Panc1 (cell line): Measurements from ENCODE around the gene OR12D2. TPM values are rescaled to one million over a fixed set of nuclear protein-coding genes. Genes with fewer than 3 reads are reported as not detected.

ENCODE experiments used
- ATAC-seq: fragments of 200-7000 bp; cut with Tn5 transposase; 2 replicates; pipeline ENCODE4 v1.9.1; 2020; ENCODE audit warnings: mild to moderate bottlenecking, moderate library complexity
- BruUV-seq: library from RNA; stranded (reverse); fragments of 400-500 nt; replicated peaks from 2 replicates; lab custom pipeline; 2021; lab: Mats Ljungman, UMichigan
- CTCF ChIA-PET: fragments of 300-600 bp; sonication (Branson Sonifier 250); formaldehyde crosslinking; loops from one replicate; lab custom pipeline; 2022; ENCODE audit warnings: antibody characterized with exemption; lab: Charles Lee
- POLR2A ChIA-PET: fragments of 300-600 bp; sonication (Branson Sonifier 250); formaldehyde crosslinking; loops from one replicate; lab custom pipeline; 2022; ENCODE audit warnings: antibody characterized with exemption; lab: Charles Lee
- DNase-seq: peaks from one replicate; pipeline ENCODE4 v3.0.0-alpha.2; 2010; ENCODE audit warnings: low read depth, low spot score
- H3K27ac ChIP-seq: 2 replicates; pipeline ENCODE4 v1.5.1; 2011; ENCODE audit warnings: mild to moderate bottlenecking, low read length, inconsistent platforms
- H3K27me3 ChIP-seq: fragments of 200-500 bp; sonication (Bioruptor generic); 2 replicates; pipeline ENCODE4 v1.6.0; 2014; ENCODE audit warnings: low read length, inconsistent platforms; ENCODE audit not compliant: control insufficient read depth, insufficient read depth
- H3K36me3 ChIP-seq: fragments of 200-500 bp; sonication (Bioruptor generic); 2 replicates; pipeline ENCODE4 v1.5.1; 2014; ENCODE audit warnings: inconsistent platforms, mild to moderate bottlenecking, low read length, moderate library complexity; ENCODE audit not compliant: control insufficient read depth, insufficient read depth
- H3K4me1 ChIP-seq: 2 replicates; pipeline ENCODE4 v1.5.1; 2011; ENCODE audit warnings: inconsistent platforms, mild to moderate bottlenecking, low read length, moderate library complexity; ENCODE audit not compliant: control insufficient read depth, insufficient read depth
- H3K4me3 ChIP-seq, 2 experiments: 2 replicates each; pipeline ENCODE4 v1.5.1; 2011 to 2012; ENCODE audit warnings: low read depth in 2 of 2, low read length in 2 of 2, mild to moderate bottlenecking in 2 of 2, inconsistent platforms in 1 of 2, moderate library complexity in 1 of 2
- H3K9me3 ChIP-seq: fragments of 200-500 bp; sonication (Bioruptor generic); 2 replicates; pipeline ENCODE4 v1.5.1; 2014; ENCODE audit warnings: low read depth, mild to moderate bottlenecking, inconsistent platforms, low read length, moderate library complexity; ENCODE audit not compliant: control insufficient read depth, insufficient read depth
- POLR2AphosphoS5 ChIP-seq: IDR thresholded peaks from 2 replicates; pipeline ENCODE4 v1.6.1; 2012; ENCODE audit warnings: mild to moderate bottlenecking, low read depth, low read length, moderate library complexity
- REST ChIP-seq, 2 experiments: IDR thresholded peaks; 2 replicates each; pipeline ENCODE4 v1.6.1; 2011 to 2012; ENCODE audit warnings: low read depth in 2 of 2, control low read depth in 1 of 2, low read length in 1 of 2, mild to moderate bottlenecking in 1 of 2, moderate library complexity in 1 of 2; ENCODE audit not compliant: insufficient read depth in 1 of 2
- SIN3A ChIP-seq: IDR thresholded peaks from 2 replicates; pipeline ENCODE4 v1.6.1; 2012; ENCODE audit warnings: low read depth, mild to moderate bottlenecking, low read length, moderate library complexity, borderline replicate concordance; ENCODE audit not compliant: insufficient read depth
- TCF7L2 ChIP-seq: IDR thresholded peaks from 2 replicates; pipeline ENCODE4 v1.6.1; 2011; ENCODE audit warnings: mild to moderate bottlenecking, low read depth, low read length, inconsistent platforms
- in situ Hi-C: cut with HindIII; loops from 2 replicates; pipeline ENCODE4 v1.10.0; 2016; ENCODE audit warnings: low sequenced_read_pairs, low pct_unique_long_range_greater_than_20kb
- intact Hi-C: fragments of 100-400 bp; cut with micrococcal nuclease; formaldehyde crosslinking; loops from one replicate; pipeline ENCODE4 v1.10.0; 2022; ENCODE audit not compliant: unreplicated experiment
- total RNA-seq: library from RNA; stranded (reverse); gene quantifications from one replicate; pipeline ENCODE4 v1.2.1, GENCODE V29; 2021; ENCODE audit not compliant: unreplicated experiment
- TF ChIP-seq, protein P1 (sequence below): fragments of 450-650 bp; IDR thresholded peaks from 2 replicates; pipeline ENCODE4 v1.5.1; 2017; ENCODE audit warnings: mild to moderate bottlenecking

OR12D2 gene
- total RNA-seq, 1 experiment from 2014 or later = not detected

DNA sequence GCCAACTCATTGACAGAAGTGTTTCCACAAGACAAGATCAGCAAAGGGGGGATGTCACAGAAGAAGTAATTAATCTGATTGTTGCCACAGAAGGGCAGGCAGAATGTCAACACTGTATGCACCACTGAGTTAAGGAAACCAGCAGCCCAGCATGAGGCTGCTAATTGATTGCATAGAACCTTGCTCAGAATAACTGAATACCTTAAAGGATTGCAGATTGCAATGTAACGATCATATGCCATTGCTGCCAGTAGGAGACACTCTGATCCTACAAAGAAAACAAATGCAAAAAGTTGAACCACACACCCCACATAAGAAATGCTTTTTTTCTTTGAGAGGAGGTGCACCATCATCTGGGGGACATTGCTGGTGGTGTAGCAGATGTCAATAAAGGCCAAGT lies 39.8 kb upstream of the OR12D2 start:
- Histone ChIP-seq H3K27me3 (peaks cover 5% of the 10 kb centered on the region), H3K4me3 (no peak overlapping the region), H3K27ac (no peak overlapping the region), H3K4me1 (no peaks in the 10 kb centered on the region), H3K9me3 (no peaks in the 10 kb centered on the region), H3K36me3 (no peaks in the 10 kb centered on the region)
- CTCF ChIA-PET = no interaction called here
- POLR2A ChIA-PET = no interaction called here
- DNase-seq (no peak), ATAC-seq (no peak)
- intact Hi-C loops (no loop called here), in situ Hi-C loops (no loop called here)
- no peak for TF ChIP-seq SIN3A
- no peak for TF ChIP-seq REST (IDR thresholded peaks at IDR 0.05; ENCODE audit: insufficient read depth in 1 of 2, low read depth in 2 of 2, low read length in 1 of 2)
- TF ChIP-seq POLR2AphosphoS5 = no peak
- TF ChIP-seq TCF7L2 = no peak
- TF ChIP-seq, protein P1, sequence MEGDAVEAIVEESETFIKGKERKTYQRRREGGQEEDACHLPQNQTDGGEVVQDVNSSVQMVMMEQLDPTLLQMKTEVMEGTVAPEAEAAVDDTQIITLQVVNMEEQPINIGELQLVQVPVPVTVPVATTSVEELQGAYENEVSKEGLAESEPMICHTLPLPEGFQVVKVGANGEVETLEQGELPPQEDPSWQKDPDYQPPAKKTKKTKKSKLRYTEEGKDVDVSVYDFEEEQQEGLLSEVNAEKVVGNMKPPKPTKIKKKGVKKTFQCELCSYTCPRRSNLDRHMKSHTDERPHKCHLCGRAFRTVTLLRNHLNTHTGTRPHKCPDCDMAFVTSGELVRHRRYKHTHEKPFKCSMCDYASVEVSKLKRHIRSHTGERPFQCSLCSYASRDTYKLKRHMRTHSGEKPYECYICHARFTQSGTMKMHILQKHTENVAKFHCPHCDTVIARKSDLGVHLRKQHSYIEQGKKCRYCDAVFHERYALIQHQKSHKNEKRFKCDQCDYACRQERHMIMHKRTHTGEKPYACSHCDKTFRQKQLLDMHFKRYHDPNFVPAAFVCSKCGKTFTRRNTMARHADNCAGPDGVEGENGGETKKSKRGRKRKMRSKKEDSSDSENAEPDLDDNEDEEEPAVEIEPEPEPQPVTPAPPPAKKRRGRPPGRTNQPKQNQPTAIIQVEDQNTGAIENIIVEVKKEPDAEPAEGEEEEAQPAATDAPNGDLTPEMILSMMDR = peak; percentile 27; the same call in 1 of the 2 replicates
- BruUV-seq = no TSS peak

- no peak within 1 kb of the TSS for H3K27ac ChIP-seq
- no peaks in the 10 kb centered on the region for H3K9me3 ChIP-seq
- TF ChIP-seq TCF7L2 = no peak
- TF ChIP-seq SIN3A = no peak
- no peak for TF ChIP-seq REST (IDR thresholded peaks at IDR 0.05; ENCODE audit: insufficient read depth in 1 of 2, low read depth in 2 of 2, low read length in 1 of 2)
- TF ChIP-seq POLR2AphosphoS5 = no peak
- TF ChIP-seq, protein P1 = no peak
- H3K4me3 ChIP-seq = no peak within 1 kb of the TSS
- no peaks in the 10 kb centered on the region for H3K36me3 ChIP-seq
- intact Hi-C loops = no loop called here
- ATAC-seq (no peak), DNase-seq (no peak)
- no peaks in the 10 kb centered on the region for H3K4me1 ChIP-seq
- CTCF ChIA-PET = no interaction called here
- in situ Hi-C loops = no loop called here
- no TSS peak for BruUV-seq
- POLR2A ChIA-PET = no interaction called here
- no peaks in the 10 kb centered on the region for H3K27me3 ChIP-seq
These were observed 26.7 kb upstream of the OR12D2 start, which contains the start of gene OR5V1 for GRCh38 chr6:29368765-29369164. Gene OR5V1 (minus strand): TSS chr6:29368865. CDS start chr6:29356195, 12,670 bp downstream.
